Body of pancreas (tissue), 4 donors: ENCODE data around the gene ARID1B. TPM values are rescaled to one million over a fixed set of nuclear protein-coding genes. Genes with fewer than 3 reads are reported as not detected.
A peak's percentile ranks its signal among the peaks of the same experiment; 100 is the strongest.

Experiments
- ATAC-seq: fragments of 150-250 bp; one replicate; pipeline ENCODE4 v1.9.1; 2016
- DNase-seq, 4 donors: peaks; one replicate each; pipeline ENCODE4 v3.0.0-alpha.2; 2019
- H3K27ac ChIP-seq, 4 donors: fragments of 200-600 bp; sonication (generic); 1 replicate in 3 of 4; 2 replicates in 1 of 4; pipeline versions ENCODE4 v1.5.1 to v1.6.1; 2016 to 2019; ENCODE audit warnings: mild to moderate bottlenecking in 1 of 4, mixed read lengths in 1 of 4, moderate library complexity in 1 of 4
- H3K27me3 ChIP-seq, 2 donors: fragments of 200-600 bp; sonication (generic); one replicate each; pipeline ENCODE4 v1.6.0; 2016; ENCODE audit warnings: mild to moderate bottlenecking in 1 of 2
- H3K36me3 ChIP-seq, 2 donors: fragments of 200-600 bp; sonication (generic); replicated peaks in 1 of 2; 2 replicates each; pipeline ENCODE4 v1.5.1; 2016; ENCODE audit warnings: low read depth in 2 of 2; ENCODE audit not compliant: insufficient read depth in 1 of 2
- H3K4me1 ChIP-seq: fragments of 200-600 bp; sonication (generic); one replicate; pipeline ENCODE4 v1.6.0; 2016
- H3K4me3 ChIP-seq, 2 donors: fragments of 200-600 bp; sonication (generic); 1 replicate in 1 of 2; 2 replicates in 1 of 2; pipeline ENCODE4 v1.5.1; 2016 to 2019
- H3K9me3 ChIP-seq, 3 donors: fragments of 200-600 bp; sonication (generic); 1 replicate in 2 of 3; 2 replicates in 1 of 3; pipeline ENCODE4 v1.5.1; 2016
- CTCF ChIP-seq, 7 experiments: fragments of 450-650 bp in 4 of 7; fragments of 200-600 bp in 3 of 7; sonication (generic) in 3 of 7; IDR thresholded peaks; one replicate each; pipeline ENCODE4 v1.5.1; 2016 to 2019; ENCODE audit warnings: antibody characterized with exemption in 7 of 7
- POLR2A ChIP-seq, 3 donors: fragments of 450-650 bp; IDR thresholded peaks; one replicate each; pipeline ENCODE4 v1.6.1; 2016; ENCODE audit warnings: antibody characterized with exemption in 3 of 3, mild to moderate bottlenecking in 2 of 3
- WGBS, 2 donors: methylation state at CpG; one replicate each; pipeline ENCODE4 v1.1.5; 2017; 5-methylcytosine and 5-hydroxymethylcytosine counted together
- intact Hi-C: fragments of 100-400 bp; cut with DNase I; formaldehyde crosslinking; loops from one replicate; pipeline ENCODE4 v1.15.1; 2023
- total RNA-seq, 2 donors: library from RNA; depleted of rRNA; stranded (reverse); fragments of >200 nt; gene quantifications; one replicate each; pipeline ENCODE4 v1.1.0, GENCODE V29; 2016

ARID1B gene
- total RNA-seq, 2 donors from 2014 or later: 71.5 to 85.1 TPM

GRCh38 chr6:157226761-157227160 is 449.6 kb downstream of the ARID1B start:
- Histone ChIP-seq H3K9me3 (no peaks in the 10 kb centered on the region), H3K27ac (peak overlapping the region in 2 of 4 donors; percentile 44 to 53)
- intact Hi-C loops: no loop called here

GRCh38 chr6:157227202-157228166 is 450.3 kb downstream of the ARID1B start:
- no peaks in the 10 kb centered on the region for H3K27me3 ChIP-seq
- TF ChIP-seq CTCF (IDR thresholded peaks at IDR 0.05): peak in 4 of 7 experiments; percentile 15 to 31 (median 26)
- TF ChIP-seq POLR2A (IDR thresholded peaks at IDR 0.05): no peak
- no peak overlapping the region for H3K27ac ChIP-seq
- no peaks in the 10 kb centered on the region for H3K36me3 ChIP-seq
- 76 to 83% methylated on average over 33 to 36 of the region's 36 CpGs for WGBS, 2 donors
- intact Hi-C loops: no loop called here
- H3K4me3 ChIP-seq: no peak overlapping the region
- no peak for DNase-seq
- peaks cover 15% of the 10 kb centered on the region for H3K4me1 ChIP-seq
- no peak for ATAC-seq
- no peaks in the 10 kb centered on the region for H3K9me3 ChIP-seq

More at GRCh38 chr6:157226761-157227160, 449.6 kb downstream of the ARID1B start:
- DNase-seq: no peak
- Histone ChIP-seq H3K27me3 (no peaks in the 10 kb centered on the region), H3K4me1 (peaks cover 15% of the 10 kb centered on the region), H3K36me3 (no peaks in the 10 kb centered on the region), H3K4me3 (no peak overlapping the region)
- 21 to 41% methylated on average over 4 of the region's 4 CpGs for WGBS, 2 donors
- TF ChIP-seq CTCF (IDR thresholded peaks at IDR 0.05) (no peak), POLR2A (IDR thresholded peaks at IDR 0.05) (no peak)
- ATAC-seq: no peak

GRCh38 chr6:157228426-157229131 is 451.4 kb downstream of the ARID1B start:
- ATAC-seq (no peak), DNase-seq (peak in 3 of 4 donors; percentile 34 to 52 (median 43))
- Histone ChIP-seq H3K36me3 (no peaks in the 10 kb centered on the region), H3K27me3 (no peaks in the 10 kb centered on the region), H3K4me1 (peaks cover 15% of the 10 kb centered on the region), H3K4me3 (no peak overlapping the region), H3K9me3 (no peaks in the 10 kb centered on the region), H3K27ac (no peak overlapping the region)
- intact Hi-C loops: no loop called here
- WGBS, 2 donors: 81 to 89% methylated on average over 18 to 20 of the region's 23 CpGs
- TF ChIP-seq CTCF (IDR thresholded peaks at IDR 0.05): no peak
- no peak for TF ChIP-seq POLR2A (IDR thresholded peaks at IDR 0.05)

GRCh38 chr6:157229132-157229618 is 452.0 kb downstream of the ARID1B start:
- ATAC-seq: no peak
- no peaks in the 10 kb centered on the region for H3K36me3 ChIP-seq
- intact Hi-C loops: no loop called here
- H3K9me3 ChIP-seq: no peaks in the 10 kb centered on the region
- DNase-seq: no peak
- TF ChIP-seq CTCF (IDR thresholded peaks at IDR 0.05): no peak
- TF ChIP-seq POLR2A (IDR thresholded peaks at IDR 0.05): no peak
- 77 to 95% methylated on average over 8 of the region's 8 CpGs for WGBS, 2 donors
- H3K27ac ChIP-seq: no peak overlapping the region
- peaks cover 15% of the 10 kb centered on the region for H3K4me1 ChIP-seq
- H3K27me3 ChIP-seq: no peaks in the 10 kb centered on the region
- no peak overlapping the region for H3K4me3 ChIP-seq
